ENCODE results near the gene GPR171. TPM values are rescaled to one million over a fixed set of nuclear protein-coding genes. Genes with fewer than 3 reads are reported as not detected.
A peak's percentile ranks its signal among the peaks of the same experiment; 100 is the strongest.
"Not testable (repeated sequence)": the region's sequence is repeated elsewhere in the genome, so short reads cannot be mapped to it uniquely, and the experiment has no call there.

Gene GPR171
- total RNA-seq, 2 donors from 2014 or later: 20.7 to 33.8 TPM

DNA sequence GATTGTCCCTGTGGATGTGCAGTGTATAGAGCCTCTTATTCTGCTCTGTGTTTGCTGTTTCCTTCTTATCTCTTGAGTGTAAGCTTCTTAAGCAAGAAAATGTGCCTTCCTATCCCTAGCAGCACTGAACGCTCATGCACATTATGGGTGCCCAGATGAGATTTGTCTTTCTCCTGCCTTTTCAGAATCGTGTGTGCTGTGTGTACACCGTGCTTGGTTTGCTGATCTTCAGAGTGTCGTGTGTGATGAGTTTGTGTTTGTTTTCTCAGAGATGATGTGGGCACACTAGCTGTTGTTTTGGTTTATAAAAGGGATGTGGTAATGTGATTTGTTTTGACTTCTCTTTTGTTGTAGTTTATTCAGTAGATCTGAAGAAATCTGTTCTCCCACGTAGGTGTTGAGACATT lies 19.7 kb downstream of the GPR171 start:
- DNase-seq (no peak), ATAC-seq (peak; percentile 91)
- Mint-ChIP-seq H3K27ac (peak overlapping the region; percentile 96), H3K27me3 (peaks cover 4% of the 10 kb centered on the region), H3K4me1 (peaks cover 32% of the 10 kb centered on the region), H3K4me3 (peak overlapping the region; percentile 96), H3K36me3 (ENCODE audit: low read depth) (peaks cover 2% of the 10 kb centered on the region)
- no peaks in the 10 kb centered on the region for H3K9me3 ChIP-seq (ENCODE audit: control insufficient read depth, low read length, poor library complexity, severe bottlenecking)

GRCh38 chr3:151182349-151183079 lies 20.5 kb downstream of the GPR171 start:
- Mint-ChIP-seq H3K4me3 (peak overlapping the region; percentile 96), H3K27me3 (peaks cover 4% of the 10 kb centered on the region), H3K36me3 (ENCODE audit: low read depth) (peaks cover 2% of the 10 kb centered on the region), H3K4me1 (peaks cover 34% of the 10 kb centered on the region), H3K27ac (peak overlapping the region; percentile 96)
- no peak for ATAC-seq
- H3K9me3 ChIP-seq (ENCODE audit: control insufficient read depth, low read length, poor library complexity, severe bottlenecking): no peaks in the 10 kb centered on the region
- no peak for DNase-seq

DNA sequence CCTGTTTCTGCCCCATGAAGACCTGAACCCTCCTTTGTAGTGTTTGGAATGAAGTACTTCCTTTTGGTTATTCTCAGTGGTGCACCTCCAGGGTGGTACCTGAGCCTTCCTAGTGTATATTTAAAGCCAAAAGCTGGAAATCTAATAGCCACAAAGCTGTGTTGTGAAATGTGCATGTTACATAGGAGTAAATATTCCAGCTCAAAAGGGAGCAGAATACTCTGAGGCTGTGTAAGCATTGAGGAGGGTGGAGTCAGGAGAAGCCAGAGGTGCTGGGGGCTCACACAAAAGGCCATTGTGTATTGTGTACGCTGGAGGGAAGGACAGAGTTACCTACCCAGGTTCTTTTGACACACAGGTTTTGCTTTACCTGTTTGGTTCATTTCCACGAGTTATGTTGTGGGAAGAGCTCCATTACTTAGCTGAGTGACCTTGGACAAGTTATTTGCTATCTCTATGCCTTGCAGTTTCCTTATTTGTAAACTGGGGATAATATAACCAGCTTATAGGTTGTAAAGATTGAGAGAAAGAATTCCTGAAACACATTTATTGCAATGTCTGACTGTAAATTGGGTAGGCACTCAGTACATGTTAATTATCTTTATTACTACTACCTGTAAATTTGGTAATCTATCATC lies 24.7 kb downstream of the GPR171 start:
- no peak for ATAC-seq
- no peak overlapping the region for H3K4me3 Mint-ChIP-seq
- no peak overlapping the region for H3K27ac Mint-ChIP-seq
- no peak for DNase-seq
- peaks cover 3% of the 10 kb centered on the region for H3K27me3 Mint-ChIP-seq
- H3K9me3 ChIP-seq (ENCODE audit: control insufficient read depth, low read length, poor library complexity, severe bottlenecking): no peaks in the 10 kb centered on the region
- peaks cover 17% of the 10 kb centered on the region for H3K4me1 Mint-ChIP-seq
- H3K36me3 Mint-ChIP-seq (ENCODE audit: low read depth): peaks cover 2% of the 10 kb centered on the region

GRCh38 chr3:151175952-151176351 lies 27.1 kb downstream of the GPR171 start:
- DNase-seq (no peak), ATAC-seq (no peak)
- H3K27ac Mint-ChIP-seq: peak overlapping the region; percentile 49
- H3K36me3 Mint-ChIP-seq (ENCODE audit: low read depth): no peaks in the 10 kb centered on the region
- H3K4me3 Mint-ChIP-seq: no peak overlapping the region
- H3K27me3 Mint-ChIP-seq: no peaks in the 10 kb centered on the region
- H3K4me1 Mint-ChIP-seq: peaks cover 18% of the 10 kb centered on the region
- H3K9me3 ChIP-seq (ENCODE audit: control insufficient read depth, low read length, poor library complexity, severe bottlenecking): no peaks in the 10 kb centered on the region

DNA sequence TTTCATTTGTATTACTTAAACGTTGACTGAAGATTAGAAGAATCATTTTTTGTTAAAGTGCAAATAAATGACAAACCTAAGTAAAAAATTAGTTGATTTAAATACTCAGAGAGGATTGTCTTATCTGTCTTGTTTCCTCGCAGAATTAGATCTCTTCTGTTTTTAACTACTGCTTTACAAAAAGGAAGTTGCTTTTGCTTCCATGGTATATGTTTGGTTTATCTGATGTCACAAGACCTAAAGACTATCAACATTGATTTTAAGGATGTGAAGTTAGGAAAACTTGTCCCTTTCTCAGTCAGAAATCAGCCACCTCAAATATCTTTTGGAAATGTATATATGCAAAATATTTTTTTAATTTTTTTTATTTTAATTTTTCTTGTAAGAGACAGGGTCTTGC lies 28.7 kb downstream of the GPR171 start:
- no peaks in the 10 kb centered on the region for H3K9me3 ChIP-seq (ENCODE audit: control insufficient read depth, low read length, poor library complexity, severe bottlenecking)
- Mint-ChIP-seq H3K4me1 (peaks cover 29% of the 10 kb centered on the region), H3K36me3 (ENCODE audit: low read depth) (no peaks in the 10 kb centered on the region), H3K27me3 (no peaks in the 10 kb centered on the region), H3K27ac (no peak overlapping the region), H3K4me3 (no peak overlapping the region)
- DNase-seq (no peak), ATAC-seq (no peak)

DNA sequence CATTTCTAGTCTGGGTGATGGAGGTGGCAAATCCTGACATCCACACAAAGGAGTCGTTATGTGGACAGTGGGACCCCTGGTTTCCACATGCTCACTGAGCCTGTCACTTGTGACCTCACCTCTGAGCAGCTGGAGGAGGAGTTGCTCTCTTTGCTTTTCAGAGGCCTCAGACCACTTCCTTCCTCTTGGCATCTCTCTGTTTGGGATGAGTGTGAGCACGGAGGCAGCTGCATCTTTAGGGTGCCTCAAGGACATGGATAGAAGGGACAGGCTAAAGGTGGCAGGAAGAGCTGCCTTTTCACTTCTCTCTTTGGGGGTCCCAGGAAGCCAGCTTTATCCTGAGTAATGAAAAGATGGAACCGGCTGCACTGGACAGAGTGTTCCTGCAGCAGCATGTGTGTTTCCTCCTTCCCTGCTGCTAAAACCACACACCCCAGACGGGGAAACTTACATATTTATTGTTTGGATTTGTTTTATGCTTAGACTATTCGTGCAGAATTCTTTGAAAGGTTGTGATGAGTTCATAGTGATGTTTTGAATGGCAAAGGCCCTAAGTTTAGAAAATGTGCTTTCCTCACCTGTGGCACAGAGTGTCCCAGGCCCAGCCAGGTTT lies 31.8 kb downstream of the GPR171 start:
- peak; percentile 76 for ATAC-seq
- peaks cover 29% of the 10 kb centered on the region for H3K4me1 Mint-ChIP-seq
- H3K27ac Mint-ChIP-seq: peak overlapping the region; percentile 92
- DNase-seq: no peak
- no peaks in the 10 kb centered on the region for H3K36me3 Mint-ChIP-seq (ENCODE audit: low read depth)
- H3K9me3 ChIP-seq (ENCODE audit: control insufficient read depth, low read length, poor library complexity, severe bottlenecking): no peaks in the 10 kb centered on the region
- H3K4me3 Mint-ChIP-seq: peak overlapping the region; percentile 69
- H3K27me3 Mint-ChIP-seq: no peaks in the 10 kb centered on the region

DNA sequence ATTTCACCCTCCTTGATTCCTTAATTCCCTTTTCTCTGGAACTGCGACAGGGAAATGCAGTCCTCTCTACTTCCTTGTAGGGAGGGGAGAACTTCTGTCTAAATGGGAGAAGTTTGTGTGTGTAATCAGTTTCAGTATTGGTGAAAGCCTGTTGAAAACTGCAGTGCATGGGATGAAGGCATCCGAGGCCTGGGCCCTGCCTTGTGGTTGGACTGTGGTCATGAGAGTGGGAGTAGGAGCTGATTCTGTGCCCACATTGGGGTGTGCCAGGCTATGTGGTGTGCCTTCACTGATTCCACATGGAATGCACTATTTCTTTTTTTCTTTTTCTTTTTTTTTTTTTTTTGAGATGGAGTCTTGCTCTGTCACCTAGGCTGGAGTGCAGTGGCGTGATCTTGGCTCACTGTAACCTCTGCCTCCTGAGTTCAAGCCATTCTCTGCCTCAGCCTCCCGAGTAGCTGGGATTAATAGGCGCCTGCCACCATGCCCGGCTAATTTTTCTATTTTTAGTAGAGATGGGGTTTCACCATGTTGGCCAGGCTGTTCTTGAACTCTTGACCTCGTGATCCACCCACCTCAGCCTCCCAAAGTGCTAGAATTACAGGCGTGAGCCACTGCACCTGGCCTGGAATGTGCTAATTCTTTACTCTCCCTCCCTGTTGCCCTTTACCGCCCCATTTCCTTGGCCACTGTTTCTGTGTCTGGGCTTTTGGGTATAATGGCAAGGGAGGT lies 32.9 kb downstream of the GPR171 start:
- Mint-ChIP-seq H3K27ac (peak overlapping the region; percentile 92), H3K4me1 (peaks cover 29% of the 10 kb centered on the region), H3K4me3 (peak overlapping the region; percentile 69)
- not testable (repeated sequence) for H3K27me3 Mint-ChIP-seq; H3K36me3 Mint-ChIP-seq (ENCODE audit: low read depth); H3K9me3 ChIP-seq (ENCODE audit: control insufficient read depth, low read length, poor library complexity, severe bottlenecking); DNase-seq
- peak; percentile 23 for ATAC-seq

GRCh38 chr3:151169262-151169947 lies 33.6 kb downstream of the GPR171 start:
- peak overlapping the region; percentile 50 for H3K4me3 Mint-ChIP-seq
- peak; percentile 5 for ATAC-seq
- H3K36me3 Mint-ChIP-seq (ENCODE audit: low read depth): no peaks in the 10 kb centered on the region
- no peaks in the 10 kb centered on the region for H3K27me3 Mint-ChIP-seq
- DNase-seq: no peak
- no peaks in the 10 kb centered on the region for H3K9me3 ChIP-seq (ENCODE audit: control insufficient read depth, low read length, poor library complexity, severe bottlenecking)
- H3K27ac Mint-ChIP-seq: peak overlapping the region; percentile 92
- peaks cover 29% of the 10 kb centered on the region for H3K4me1 Mint-ChIP-seq

GRCh38 chr3:151168269-151169094 lies 34.5 kb downstream of the GPR171 start:
- no peaks in the 10 kb centered on the region for H3K9me3 ChIP-seq (ENCODE audit: control insufficient read depth, low read length, poor library complexity, severe bottlenecking)
- Mint-ChIP-seq H3K27me3 (no peaks in the 10 kb centered on the region), H3K27ac (no peak overlapping the region), H3K4me3 (no peak overlapping the region), H3K36me3 (ENCODE audit: low read depth) (no peaks in the 10 kb centered on the region), H3K4me1 (peaks cover 29% of the 10 kb centered on the region)
- ATAC-seq (peak; percentile 77), DNase-seq (peak; percentile 63 to 74 (median 63))

DNA sequence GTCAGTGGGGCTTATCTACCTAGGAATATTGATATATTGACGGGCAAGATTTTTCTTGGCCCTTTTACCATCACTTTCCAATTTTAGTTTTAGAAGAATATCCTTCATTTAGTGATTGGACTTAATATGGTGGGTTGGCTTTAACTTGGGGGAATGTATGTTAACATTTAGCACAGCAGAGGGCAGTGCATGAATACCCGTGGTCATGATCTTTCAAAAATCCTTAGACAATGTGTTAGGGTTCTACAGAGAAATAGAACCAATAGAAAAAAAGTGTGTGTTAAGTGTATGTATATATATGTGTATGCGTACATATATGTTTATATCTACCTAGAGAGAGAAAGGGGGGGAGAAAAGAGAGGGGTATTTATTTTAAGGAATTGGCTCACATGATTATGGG lies 36.9 kb downstream of the GPR171 start:
- Mint-ChIP-seq H3K27me3 (no peaks in the 10 kb centered on the region), H3K36me3 (ENCODE audit: low read depth) (no peaks in the 10 kb centered on the region), H3K4me1 (peaks cover 17% of the 10 kb centered on the region), H3K27ac (no peak overlapping the region), H3K4me3 (no peak overlapping the region)
- H3K9me3 ChIP-seq (ENCODE audit: control insufficient read depth, low read length, poor library complexity, severe bottlenecking): no peaks in the 10 kb centered on the region
- DNase-seq: no peak
- no peak for ATAC-seq

DNA sequence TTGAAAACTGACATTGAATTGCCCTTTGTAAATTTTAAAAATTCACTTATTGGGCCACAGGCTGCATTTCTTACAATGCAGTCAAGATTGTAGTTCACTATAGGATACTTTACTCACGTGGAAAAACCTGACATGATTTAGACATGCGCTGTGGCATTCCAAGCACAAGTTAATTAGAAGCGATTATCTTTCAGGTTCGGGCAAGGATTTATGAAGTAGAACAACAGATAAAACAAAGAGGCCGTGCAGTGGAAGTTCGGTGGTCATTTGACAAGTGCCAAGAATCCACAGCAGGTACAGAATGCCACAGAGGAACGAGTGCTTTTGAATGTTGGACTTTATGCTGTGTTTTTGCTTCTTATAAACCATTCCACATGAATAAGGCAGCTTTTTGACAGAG lies 37.8 kb downstream of the GPR171 start:
- no peaks in the 10 kb centered on the region for H3K9me3 ChIP-seq (ENCODE audit: control insufficient read depth, low read length, poor library complexity, severe bottlenecking)
- no peak overlapping the region for H3K4me3 Mint-ChIP-seq
- H3K36me3 Mint-ChIP-seq (ENCODE audit: low read depth): no peaks in the 10 kb centered on the region
- H3K27me3 Mint-ChIP-seq: peaks cover 5% of the 10 kb centered on the region
- H3K4me1 Mint-ChIP-seq: peaks cover 7% of the 10 kb centered on the region
- H3K27ac Mint-ChIP-seq: no peak overlapping the region
- ATAC-seq (no peak), DNase-seq (no peak)

- peaks cover 13% of the 10 kb centered on the region for H3K27me3 Mint-ChIP-seq
- no peak overlapping the region for H3K27ac Mint-ChIP-seq
- no peaks in the 10 kb centered on the region for H3K4me1 Mint-ChIP-seq
- no peaks in the 10 kb centered on the region for H3K9me3 ChIP-seq (ENCODE audit: control insufficient read depth, low read length, poor library complexity, severe bottlenecking)
- no peaks in the 10 kb centered on the region for H3K36me3 Mint-ChIP-seq (ENCODE audit: low read depth)
- DNase-seq (no peak), ATAC-seq (no peak)
- no peak overlapping the region for H3K4me3 Mint-ChIP-seq
Measured at GRCh38 chr3:151159806-151160205, 43.2 kb downstream of the GPR171 start.

Measured in T-helper 17 cell (primary cell).